GM18861 (cell line): ENCODE results near the gene NOL9.
"Not testable (repeated sequence)": the region's sequence is repeated elsewhere in the genome, so short reads cannot be mapped to it uniquely, and the experiment has no call there.

ENCODE experiments used
- ATAC-seq: cut with Tn5 transposase; IDR thresholded peaks from one replicate; pipeline ENCODE4 v1.9.1; 2021; ENCODE audit not compliant: unreplicated experiment

The NOL9 gene

GRCh38 chr1:6505367-6506209 is 48.7 kb downstream of the NOL9 start:
- ATAC-seq: no peak

GRCh38 chr1:6504887-6505286 is 49.4 kb downstream of the NOL9 start:
- no peak for ATAC-seq

GRCh38 chr1:6503884-6504602 is 50.3 kb downstream of the NOL9 start:
- ATAC-seq: no peak

GRCh38 chr1:6502000-6502891 is 52.1 kb downstream of the NOL9 start:
- no peak for ATAC-seq

- no peak for ATAC-seq
Measured at GRCh38 chr1:6501279-6501813, 53.0 kb downstream of the NOL9 start.

GRCh38 chr1:6500544-6501278 is 53.6 kb downstream of the NOL9 start:
- no peak for ATAC-seq

- no peak for ATAC-seq
Measured at GRCh38 chr1:6499296-6499695, 55.0 kb downstream of the NOL9 start.

- ATAC-seq: no peak
Measured at GRCh38 chr1:6498576-6499111, 55.7 kb downstream of the NOL9 start.

GRCh38 chr1:6497867-6498575 is 56.3 kb downstream of the NOL9 start:
- ATAC-seq: no peak

- ATAC-seq: no peak
Measured at GRCh38 chr1:6497215-6497866, 57.0 kb downstream of the NOL9 start.

- ATAC-seq: no peak
Measured at GRCh38 chr1:6496890-6497214, 57.5 kb downstream of the NOL9 start.

- no peak for ATAC-seq
Measured at GRCh38 chr1:6496365-6496721, 58.0 kb downstream of the NOL9 start.

- no peak for ATAC-seq
Measured at GRCh38 chr1:6495540-6496364, 58.6 kb downstream of the NOL9 start.

- ATAC-seq: no peak
Measured at GRCh38 chr1:6495041-6495441, 59.3 kb downstream of the NOL9 start.

- ATAC-seq: no peak
Measured at GRCh38 chr1:6494627-6495026, 59.7 kb downstream of the NOL9 start.

GRCh38 chr1:6493834-6494223 is 60.5 kb downstream of the NOL9 start:
- ATAC-seq: not testable (repeated sequence)

- ATAC-seq: no peak
Measured at GRCh38 chr1:6491966-6492365, 62.3 kb downstream of the NOL9 start.

GRCh38 chr1:6491480-6491962 is 62.8 kb downstream of the NOL9 start, which contains the start of gene PLEKHG5:
Gene PLEKHG5 (minus strand): TSS chr1:6491667. CDS start chr1:6477571, 14,096 bp downstream.
- ATAC-seq: no peak
